CD4-positive, alpha-beta T cell treated with Interleukin-4 for 4 hours (primary cell): ENCODE results near the gene NOXRED1.
A peak's percentile ranks its signal among the peaks of the same experiment; 100 is the strongest.
"Not testable (repeated sequence)": the region's sequence is repeated elsewhere in the genome, so short reads cannot be mapped to it uniquely, and the experiment has no call there.

Experiments
- DNase-seq: peaks from one replicate; pipeline ENCODE4 v3.0.0-alpha.2; 2020

NOXRED1 gene, protein sequence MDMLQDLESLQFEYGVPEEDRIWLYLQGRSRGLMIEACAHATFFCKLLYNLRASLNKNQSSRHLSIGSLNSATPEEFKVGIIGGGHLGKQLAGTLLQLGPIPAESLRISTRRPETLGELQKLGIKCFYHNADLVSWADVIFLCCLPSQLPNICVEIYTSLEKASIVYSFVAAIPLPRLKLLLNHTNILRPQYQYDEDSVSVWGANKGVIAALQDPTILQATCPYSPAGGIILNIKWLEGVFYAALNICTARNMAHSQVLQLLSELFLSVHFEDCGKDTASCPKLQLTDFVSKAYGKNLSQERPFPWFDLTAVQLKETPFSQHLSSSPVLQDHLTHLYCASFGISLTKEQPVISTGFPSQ

GRCh38 chr14:77423423-77423822 is at the start of gene NOXRED1:
Gene NOXRED1, minus strand, starts transcription at chr14:77423523. Its CDS starts 634 bp downstream, at chr14:77422889.
- DNase-seq, result no peak

GRCh38 chr14:77470224-77470870 is 47.0 kb upstream of the NOXRED1 start:
- DNase-seq, result no peak

GRCh38 chr14:77469539-77469938 is 46.2 kb upstream of the NOXRED1 start:
- no peak for DNase-seq

- no peak for DNase-seq
These were observed 45.8 kb upstream of the NOXRED1 start for GRCh38 chr14:77469067-77469505.

DNA sequence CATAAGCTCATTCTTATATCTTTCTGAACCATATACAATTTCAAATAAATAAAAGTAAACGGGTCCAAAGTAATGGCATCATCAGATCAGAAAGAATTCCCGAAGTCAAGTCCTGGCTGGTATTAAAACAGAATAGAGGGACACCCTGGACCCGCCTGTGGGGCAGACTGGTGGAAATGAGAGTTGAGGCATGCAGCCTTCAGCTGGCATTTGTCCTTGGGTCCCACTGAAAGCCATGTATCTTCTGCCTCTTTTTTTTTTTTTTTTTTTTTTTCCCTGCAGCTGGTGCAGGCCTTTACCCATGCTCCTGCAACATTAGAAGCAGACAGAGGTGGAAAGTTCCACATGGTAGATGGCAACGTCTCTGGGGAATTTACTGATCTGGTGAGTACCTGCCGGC is 44.5 kb upstream of the NOXRED1 start:
- no peak for DNase-seq

- DNase-seq, result peak; percentile 51
These were observed 35.9 kb upstream of the NOXRED1 start for GRCh38 chr14:77459072-77459723.

DNA sequence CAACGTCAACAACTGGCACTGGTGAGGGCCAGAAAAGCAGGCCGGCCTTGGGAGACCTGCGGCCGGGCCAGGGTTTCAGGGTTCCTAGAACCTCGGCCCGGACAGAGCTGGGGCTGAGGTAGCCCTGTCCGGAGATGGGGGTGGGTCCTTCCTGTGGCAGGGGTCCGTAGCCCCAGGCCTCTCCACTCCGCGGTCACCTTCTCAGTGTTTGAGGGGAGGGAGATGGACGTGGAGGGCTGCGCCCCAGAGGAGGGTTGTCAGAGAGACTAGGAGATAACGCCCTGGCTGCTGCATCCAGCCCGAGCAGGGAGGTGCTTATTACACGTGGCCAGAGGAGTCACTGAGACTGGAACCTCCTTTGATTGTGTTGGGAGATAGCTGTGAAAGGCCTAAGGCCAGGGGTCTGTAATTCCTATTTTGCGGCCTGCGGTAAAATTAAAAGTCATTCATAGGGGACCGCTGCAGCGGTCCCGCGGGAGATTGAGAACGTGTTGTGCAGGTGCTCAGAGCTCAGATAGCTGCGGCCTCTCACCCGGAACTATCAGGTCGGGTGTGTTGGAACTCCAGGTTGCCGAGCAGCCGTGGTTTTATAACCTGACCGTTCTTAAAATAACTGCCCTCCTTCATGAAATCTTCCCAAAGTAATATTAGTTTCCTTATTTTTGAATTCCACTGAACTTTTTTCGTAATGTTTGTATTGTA is 35.1 kb upstream of the NOXRED1 start:
- DNase-seq, result no peak

DNA sequence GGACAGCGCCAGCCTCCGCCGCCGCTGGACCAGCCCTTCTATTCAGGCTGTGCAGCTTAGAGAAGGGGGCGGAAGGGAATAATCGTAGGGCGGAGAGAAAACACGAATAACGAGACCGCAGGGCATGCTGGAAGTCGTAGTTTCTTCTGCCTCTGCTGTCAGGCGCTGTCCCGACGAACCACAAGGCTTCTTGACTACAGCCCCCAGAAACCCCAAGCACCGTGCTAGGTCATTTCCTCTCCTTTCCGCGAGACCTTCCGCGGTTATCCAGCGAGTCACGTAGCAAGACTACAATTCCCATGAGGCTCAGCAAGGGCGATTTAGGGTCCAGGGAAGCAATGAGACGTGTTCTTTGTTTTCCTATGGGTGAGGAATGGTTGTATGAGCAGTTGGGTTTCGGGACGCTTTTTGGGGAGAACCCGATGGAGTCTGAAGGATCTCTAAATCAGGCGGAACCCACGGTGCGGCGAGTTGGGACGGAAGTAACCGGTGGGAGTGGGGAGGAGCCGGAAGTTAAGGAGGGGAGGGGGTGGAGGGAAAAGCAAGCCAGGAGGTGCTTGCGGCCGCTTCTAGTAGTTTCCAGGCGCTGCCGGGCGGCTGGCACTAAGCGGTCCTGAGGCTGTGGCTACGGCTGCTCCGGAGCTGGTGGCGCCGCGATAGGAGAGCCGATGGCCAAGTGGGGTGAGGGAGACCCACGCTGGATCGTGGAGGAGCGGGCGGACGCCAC is 34.4 kb upstream of the NOXRED1 start, which contains the start of the genes AHSA1 and VIPAS39:
AHSA1 (plus strand) TSS at position 572 of the 727 bp plus-strand sequence; CDS start at position 669, 97 bp downstream.
VIPAS39 (minus strand) TSS at position 80 of the 727 bp plus-strand sequence. CDS start 3,499 bp downstream, outside the sequence.
- peak; percentile 97 for DNase-seq

DNA sequence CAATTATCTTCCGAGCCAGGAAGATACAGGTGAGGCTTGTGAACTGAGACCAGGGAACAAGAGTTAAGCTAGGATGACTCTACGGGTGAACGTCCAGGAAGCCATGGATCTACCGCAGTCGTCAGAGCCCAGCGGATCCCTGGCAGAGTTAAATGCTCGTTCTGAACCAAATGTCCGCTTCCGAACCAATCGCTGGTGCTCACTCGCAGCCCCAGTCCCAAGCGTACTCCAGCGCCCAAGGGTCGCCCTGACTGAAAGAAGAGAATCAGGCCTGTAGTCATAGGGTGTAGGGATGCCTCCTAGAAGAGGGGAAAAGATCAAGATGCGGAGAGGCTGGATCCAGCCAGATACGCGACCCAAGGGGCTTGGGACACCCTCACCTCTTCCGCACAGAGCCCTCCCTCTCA is 33.8 kb upstream of the NOXRED1 start:
- DNase-seq, result no peak

DNA sequence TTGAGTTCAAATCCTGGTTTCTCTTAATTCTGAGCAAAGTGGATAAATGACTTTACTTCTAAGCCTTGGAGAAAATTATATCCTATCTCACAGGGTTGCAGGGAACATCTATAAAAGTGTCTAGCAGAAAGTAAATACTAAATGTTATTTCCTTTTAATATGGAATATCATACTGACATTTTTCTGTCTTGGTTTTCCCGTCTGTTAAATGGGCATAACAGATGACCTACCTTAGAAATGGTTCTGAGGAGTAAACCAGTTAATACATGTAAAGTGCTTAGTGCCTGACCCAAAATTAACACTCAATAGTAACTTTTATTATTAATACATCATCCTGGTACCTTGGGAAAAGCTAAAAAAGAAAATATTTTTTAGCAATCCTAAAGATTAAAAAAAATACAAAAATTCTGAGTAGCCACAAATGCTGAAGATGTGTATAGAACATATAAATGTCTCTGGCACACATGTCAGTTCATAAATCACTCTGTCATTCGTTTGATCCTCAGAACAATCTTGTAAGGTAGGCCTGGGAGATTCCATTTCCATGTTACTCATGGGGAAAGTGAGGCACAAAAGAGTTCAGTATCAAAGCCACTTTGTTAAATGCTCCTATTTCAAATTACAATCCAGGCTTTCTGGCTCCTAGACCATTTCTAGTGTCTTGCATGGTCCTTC is 32.8 kb upstream of the NOXRED1 start:
- DNase-seq, result no peak

GRCh38 chr14:77442196-77442595 is 18.9 kb upstream of the NOXRED1 start:
- DNase-seq, result no peak

GRCh38 chr14:77439861-77440260 is 16.5 kb upstream of the NOXRED1 start:
- no peak for DNase-seq

DNA sequence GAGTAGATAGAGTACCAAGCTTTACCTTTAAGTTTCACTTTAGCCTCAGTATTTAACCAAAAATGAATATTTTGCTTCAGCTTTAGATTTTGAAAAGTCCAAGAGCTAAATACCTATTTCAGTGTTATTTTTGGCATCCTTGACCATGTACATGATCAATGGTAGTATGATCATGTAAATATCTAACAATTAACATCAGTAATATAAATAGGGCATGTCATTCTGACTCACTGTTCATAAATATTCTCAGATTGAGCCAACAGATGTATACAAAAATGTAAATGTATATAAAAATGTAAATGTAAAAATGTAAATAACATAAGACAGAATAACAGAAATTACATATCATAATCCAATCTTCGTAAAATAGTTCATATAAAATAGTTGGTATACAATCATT is 15.3 kb upstream of the NOXRED1 start:
- DNase-seq, result no peak

DNA sequence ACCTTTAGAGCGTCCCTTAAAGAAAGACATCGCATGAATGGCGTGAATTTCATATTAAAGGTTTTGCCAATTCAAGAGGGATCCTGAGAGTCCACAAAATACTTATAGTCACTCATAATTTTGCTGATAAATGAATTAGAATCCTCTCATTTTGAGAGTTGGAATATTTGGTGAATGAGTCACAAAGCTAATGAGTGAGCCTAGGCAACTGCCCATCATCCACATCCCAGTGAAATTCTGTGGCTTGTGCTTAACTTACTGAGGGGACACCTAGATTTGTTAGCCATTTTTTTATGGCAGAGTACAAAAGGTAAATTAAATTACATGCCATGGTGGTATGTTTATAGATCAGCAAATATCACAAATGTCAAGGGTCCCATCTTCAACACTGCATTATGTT is 12.7 kb upstream of the NOXRED1 start:
- no peak for DNase-seq

DNA sequence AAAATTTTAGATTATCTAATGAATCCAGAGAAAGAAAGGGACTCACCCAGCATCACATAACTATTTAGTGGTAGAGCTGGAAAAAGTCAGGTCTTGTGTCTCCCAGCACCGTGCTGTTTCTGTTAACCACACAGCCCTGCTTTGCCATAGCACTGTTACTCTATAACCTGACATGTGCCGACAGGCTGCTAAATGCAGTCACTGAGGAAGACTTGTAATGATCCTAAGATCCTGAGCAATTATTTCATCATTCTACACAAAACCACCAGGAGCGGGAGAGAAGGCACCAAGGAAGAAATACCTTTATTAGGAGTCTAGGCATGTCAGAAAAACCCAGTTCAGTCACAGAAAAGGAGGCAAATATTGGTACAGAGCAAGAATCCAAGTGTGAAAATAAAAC is 3.1 kb upstream of the NOXRED1 start:
- DNase-seq, result no peak

GRCh38 chr14:77424862-77425261 is 1.5 kb upstream of the NOXRED1 start:
- DNase-seq, result no peak

- DNase-seq, result no peak
These were observed 2.1 kb downstream of the NOXRED1 start for GRCh38 chr14:77421201-77421600.

- no peak for DNase-seq
These were observed 6.5 kb downstream of the NOXRED1 start for GRCh38 chr14:77416836-77417235.

- not testable (repeated sequence) for DNase-seq
These were observed 7.2 kb downstream of the NOXRED1 start for GRCh38 chr14:77416098-77416497.

GRCh38 chr14:77415403-77416030 is 7.8 kb downstream of the NOXRED1 start:
- DNase-seq, result not testable (repeated sequence)

DNA sequence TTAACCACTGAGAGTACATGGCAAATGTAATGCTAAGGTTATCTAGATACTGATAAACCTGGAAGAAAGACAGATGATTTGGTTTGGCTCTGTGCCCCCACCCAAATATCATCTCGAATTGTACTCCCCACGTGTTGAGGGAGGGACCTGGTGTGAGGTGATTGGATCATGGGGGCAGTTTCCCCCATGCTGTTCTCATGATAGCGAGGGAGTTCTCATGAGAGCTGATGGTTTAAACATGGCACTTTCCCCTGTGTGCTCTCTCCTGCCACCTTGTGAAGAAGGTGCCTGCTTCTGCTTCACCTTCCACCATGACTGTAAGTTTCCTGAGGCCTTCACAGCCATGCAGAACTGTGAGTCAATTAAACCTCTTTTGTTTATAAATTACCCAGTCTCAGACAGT is 14.2 kb downstream of the NOXRED1 start:
- no peak for DNase-seq
